KG1 (cell line): ENCODE data around the gene IGFBP3.

Experiments
- DNase-seq: peaks from one replicate; lab custom pipeline; 2025; lab: John Stamatoyannopoulos, UW

Gene IGFBP3

DNA sequence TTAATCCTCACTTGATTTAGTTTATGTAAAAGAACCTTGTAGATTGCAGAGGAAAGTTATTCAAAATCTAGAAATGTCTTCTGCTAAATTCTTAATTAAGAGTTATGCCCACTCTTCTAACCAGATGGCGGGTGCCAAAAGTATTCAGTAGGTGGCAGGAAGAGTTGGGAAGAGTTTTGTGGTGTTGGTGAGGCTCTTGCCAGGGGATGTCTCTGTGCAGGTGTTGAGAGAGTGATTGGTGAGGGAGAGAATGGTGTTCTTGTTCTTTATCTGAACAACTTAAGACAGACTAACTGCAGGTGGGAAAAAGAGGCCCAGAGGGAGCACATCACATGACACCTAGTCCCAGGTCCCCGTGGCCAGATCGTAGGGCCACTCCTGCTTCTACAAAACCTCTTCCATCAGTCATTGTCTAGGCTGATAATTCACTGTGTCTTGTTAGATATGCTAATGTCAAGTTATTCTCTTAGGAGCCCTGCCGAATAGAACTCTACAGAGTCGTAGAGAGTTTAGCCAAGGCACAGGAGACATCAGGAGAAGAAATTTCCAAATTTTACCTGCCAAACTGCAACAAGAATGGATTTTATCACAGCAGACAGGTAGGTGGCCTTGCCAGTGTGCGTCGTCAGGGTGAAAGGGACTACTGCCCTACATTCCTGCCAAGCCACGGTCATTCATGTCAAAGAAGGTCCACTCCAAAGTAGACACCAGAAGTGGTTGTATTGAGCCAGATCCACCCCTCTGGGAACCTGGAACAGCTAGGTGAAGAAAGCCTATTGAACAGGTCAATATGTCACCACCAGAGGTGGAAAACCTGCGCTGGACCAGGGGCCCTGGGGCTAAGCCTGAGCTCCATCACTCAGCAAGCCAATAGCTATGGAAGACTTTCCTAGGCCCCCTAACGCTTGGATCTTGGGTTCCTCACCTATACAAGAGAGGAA, 29.3 kb downstream of the IGFBP3 start:
- no peak for DNase-seq

DNA sequence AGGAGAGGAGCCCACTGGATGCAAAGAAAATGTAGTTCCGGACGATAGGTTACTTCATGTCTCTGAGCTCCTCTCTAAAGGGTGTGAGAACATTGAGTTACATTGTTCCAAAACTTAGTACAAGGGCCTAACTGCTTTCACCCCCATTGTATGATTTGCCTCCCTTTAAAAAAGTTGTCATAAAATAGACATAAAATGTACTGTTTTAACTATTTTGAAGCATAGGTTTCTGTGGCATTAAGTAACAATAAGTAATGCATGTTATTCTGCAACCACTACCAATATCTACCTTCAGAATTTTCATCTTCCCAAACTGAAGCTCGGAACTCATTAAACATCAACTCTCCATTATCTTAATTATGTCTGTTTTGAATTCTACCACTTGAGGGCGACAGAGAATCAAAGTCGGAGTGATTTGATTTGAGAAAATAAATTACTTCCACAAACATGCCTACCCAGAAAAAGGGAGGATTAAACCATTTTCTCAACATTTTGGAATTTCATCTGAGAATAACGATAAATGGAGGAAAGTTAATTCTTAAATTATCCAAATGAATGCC, 30.1 kb downstream of the IGFBP3 start:
- DNase-seq: peak; percentile 42

DNA sequence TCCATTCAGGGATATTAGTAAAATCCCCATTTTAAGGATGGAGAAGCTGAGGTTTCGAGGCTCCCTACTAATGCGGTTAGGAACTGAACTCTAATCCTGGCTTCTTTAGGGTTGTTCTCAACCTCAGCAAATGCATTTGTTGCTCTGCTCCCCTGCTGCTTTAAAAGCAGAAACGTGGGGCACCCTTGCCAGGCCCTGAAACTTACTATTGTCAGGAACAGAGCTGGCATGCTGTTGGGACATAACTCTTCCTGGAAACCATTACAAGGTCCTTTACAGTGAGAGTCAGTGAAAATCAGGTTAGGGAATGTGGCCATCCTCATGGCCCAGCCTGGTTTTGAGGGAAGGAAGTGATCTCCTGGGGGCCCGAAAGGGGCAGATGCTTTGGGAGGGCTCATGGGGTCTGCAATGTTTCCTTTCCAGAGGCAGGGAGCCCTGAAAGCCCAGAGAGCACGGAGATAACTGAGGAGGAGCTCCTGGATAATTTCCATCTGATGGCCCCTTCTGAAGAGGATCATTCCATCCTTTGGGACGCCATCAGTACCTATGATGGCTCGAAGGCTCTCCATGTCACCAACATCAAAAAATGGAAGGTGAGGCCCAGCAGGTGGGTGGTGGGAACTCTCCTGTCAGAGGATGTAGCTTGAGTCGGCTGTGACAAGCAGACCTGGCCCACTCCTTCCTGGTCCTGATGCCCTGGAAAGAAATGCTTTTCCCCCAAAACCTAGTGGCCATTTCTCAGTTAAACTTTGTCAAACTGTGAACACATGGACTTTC, 30.8 kb downstream of the IGFBP3 start:
- DNase-seq: no peak

DNA sequence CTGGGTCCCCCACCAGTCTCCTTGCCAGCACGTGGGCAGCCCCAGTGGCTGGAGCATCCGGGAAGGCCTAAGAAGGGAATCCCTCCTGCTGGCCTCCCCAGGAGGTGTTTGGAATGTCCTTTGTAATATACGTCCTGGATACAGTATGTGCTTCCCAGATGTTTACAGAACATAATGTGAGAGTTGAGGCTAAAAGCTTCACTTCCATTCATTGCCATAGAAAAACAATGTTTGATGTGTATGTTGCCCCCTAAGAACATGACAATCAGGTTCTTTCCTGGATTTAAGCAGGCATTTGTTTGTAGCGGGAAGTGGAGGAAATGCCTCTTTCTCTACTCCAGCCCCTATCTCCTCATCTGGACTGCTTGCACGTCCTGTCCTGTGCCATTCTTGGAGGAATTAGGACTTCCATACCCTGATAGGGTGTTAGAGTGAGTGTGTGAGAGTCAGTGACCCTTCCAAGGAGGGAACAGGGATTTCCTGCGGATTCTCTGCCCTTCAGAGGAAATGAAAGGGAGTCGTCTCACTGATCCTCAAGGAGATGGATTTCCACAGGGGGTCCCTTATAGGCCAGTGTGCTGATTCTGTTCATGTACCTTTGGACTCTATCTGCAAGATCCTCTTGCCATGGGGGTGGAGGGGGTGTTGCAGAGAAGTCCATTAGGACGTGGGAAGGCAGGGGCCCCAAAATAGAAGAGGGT, 31.6 kb downstream of the IGFBP3 start:
- DNase-seq: no peak

DNA sequence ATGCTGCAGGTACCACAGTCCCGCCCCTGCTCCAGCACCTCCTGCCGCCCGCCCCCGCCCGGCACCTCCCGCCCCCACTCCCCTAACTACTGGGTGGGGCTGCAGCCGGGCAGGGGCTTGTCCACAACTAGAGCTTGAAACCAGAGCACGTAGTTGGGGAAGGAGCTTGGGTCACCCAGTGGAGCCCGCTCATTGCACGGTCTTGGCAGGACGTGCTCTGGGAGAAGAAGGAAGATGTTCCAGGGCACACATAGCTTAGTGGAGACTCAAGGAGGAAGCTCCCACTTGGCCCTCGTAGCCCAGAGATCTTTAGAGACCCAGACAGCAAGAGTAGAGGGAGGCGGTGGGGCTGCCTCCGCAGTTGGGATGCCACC, 32.1 kb downstream of the IGFBP3 start:
- no peak for DNase-seq

DNA sequence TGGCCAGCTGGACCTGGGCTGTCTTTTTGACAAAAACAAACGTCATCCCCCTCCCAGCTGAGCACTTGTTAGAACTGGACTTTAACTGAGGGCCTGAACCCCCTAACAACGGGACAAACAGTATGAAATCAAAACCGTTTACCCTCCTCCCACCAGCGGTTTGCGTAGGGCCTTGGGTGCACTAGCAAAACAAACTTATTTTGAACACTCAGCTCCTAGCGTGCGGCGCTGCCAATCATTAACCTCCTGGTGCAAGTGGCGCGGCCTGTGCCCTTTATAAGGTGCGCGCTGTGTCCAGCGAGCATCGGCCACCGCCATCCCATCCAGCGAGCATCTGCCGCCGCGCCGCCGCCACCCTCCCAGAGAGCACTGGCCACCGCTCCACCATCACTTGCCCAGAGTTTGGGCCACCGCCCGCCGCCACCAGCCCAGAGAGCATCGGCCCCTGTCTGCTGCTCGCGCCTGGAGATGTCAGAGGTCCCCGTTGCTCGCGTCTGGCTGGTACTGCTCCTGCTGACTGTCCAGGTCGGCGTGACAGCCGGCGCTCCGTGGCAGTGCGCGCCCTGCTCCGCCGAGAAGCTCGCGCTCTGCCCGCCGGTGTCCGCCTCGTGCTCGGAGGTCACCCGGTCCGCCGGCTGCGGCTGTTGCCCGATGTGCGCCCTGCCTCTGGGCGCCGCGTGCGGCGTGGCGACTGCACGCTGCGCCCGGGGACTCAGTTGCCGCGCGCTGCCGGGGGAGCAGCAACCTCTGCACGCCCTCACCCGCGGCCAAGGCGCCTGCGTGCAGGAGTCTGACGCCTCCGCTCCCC, 32.7 kb downstream of the IGFBP3 start, which contains the start of gene IGFBP1:
Gene IGFBP1 (plus strand): TSS at position 304 of the 808 bp plus-strand sequence. CDS start 165 bp downstream, at position 469.
- no peak for DNase-seq

DNA sequence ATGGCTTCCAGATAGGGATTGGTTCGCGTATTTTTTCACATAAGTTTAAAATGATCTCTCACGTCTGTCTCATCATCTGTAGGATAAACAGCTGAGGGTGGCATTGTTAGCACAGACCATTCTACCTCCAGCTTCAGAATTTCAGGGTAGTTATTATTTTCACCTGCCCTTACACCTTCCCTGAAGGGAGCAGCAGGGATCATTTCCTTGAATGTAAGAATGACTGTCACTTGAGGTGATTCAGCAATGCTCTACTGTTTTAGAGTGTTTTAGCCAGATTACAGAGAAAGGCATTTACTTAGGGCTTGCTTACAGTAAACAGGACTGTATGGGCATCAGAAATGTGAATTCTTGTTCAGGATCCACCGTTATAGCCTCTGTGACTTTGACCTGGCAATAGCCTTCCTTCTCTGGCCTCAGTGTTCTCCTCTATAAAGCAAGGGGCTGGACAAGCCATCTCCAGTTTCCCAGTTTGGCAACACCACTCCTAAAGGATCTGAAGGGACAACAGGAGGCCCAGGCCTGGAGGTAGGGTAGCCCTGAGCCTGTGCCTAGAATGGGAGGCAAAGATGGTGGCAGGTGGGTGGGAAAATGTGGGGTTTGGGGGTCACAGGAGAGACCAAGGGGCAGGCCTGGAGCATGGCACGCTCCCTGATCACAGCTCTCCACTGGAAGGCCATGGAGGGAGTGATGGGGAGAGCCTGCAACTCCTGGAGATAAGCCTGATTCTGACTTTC, 34.0 kb downstream of the IGFBP3 start:
- DNase-seq: no peak

DNA sequence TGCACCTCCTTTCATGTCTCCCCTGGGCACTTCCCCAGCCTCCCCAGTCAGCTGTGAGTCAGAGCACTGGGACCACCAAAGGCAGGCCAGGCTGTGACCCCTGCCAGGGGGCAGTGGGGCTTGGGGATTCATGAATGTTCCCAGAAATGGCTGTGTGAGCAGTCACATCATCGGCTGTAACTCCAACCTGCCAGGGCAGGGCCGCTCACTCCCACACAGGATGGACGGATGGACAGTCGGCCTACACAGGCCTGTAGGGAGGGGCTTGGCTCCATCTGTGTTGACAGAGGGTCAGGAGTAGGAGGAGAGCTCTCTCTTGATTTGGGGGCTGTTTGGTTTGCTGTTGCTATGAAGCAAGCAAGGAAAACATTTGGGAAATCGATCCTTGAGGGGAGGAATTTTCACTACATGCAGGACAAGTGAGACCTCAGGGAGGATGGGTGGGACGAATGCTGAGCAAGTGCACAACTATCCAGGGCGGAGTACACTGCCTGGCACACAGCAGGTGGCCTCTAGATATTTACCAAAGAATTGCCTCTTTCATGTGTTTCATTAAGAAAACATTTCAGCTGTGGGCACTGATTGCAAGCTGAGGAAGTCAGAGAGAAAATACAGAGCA, 35.7 kb downstream of the IGFBP3 start:
- no peak for DNase-seq

DNA sequence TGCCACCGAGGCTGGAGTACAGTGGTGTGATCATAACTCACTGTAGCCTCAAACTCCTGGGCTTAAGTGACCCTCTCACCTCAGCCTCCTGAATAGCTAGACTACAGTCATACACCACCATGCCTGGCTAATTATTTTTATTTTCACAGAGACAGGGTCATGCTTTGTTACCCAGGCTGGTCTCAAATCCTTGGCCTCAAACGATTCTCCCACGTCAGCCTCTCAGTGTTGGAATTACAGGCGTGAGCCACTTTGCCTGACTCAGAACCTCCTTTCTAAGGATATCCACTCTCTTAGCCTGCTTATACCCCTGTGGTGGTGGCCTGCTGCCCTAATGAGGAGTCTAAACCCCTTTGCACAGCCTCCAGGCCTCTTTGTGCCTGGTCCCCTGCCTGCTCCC, 36.9 kb downstream of the IGFBP3 start:
- DNase-seq: no peak

DNA sequence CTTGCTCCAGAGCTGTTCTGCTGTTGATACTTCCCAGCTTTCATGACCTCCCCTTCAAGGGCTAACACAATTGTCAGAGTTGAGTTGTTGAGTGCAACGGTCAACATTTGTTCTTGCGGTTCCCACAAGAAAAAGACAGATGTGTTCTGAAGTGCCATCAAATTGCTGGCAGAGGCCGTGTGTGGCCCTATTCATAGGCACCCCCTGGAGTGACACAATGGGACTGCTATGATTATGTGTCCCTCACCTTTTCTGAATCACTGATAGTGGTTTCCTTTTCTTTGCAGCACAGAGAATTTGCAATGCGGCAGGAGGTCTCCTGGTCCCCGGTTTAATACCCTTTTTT, 38.6 kb downstream of the IGFBP3 start:
- no peak for DNase-seq

DNA sequence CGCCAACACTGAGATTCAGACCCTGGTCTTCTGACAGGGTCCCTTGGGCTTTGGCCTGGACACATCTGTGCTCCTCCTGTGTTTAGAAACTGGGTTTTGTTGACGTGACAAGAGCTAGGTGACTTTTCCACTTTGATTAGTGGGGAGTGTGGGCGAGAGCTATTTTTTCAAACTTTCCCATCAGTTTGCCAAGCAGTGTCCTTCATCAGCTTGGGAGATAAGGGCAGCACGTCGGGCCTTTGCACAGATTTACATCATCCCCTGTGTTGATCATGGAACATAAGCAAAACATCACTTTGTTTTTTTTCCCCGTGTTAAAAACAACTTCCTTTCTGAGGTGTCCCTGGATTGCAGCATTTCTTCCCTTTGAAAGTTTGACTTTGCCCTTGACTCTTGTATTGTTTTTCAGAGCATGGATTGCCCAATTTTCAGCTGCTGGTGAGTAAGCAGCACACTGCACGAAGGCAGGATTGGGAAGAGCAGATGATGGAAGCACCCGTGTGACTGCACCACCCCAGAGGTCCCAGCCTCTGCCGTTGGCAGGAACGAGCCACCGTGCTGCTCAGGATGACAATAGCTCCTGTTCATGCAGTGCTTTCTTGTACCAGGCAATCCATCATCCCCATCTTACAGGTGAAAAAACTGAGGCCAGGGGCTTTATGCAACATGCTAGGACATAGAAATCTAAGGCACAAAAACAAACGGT, 39.2 kb downstream of the IGFBP3 start:
- no peak for DNase-seq

DNA sequence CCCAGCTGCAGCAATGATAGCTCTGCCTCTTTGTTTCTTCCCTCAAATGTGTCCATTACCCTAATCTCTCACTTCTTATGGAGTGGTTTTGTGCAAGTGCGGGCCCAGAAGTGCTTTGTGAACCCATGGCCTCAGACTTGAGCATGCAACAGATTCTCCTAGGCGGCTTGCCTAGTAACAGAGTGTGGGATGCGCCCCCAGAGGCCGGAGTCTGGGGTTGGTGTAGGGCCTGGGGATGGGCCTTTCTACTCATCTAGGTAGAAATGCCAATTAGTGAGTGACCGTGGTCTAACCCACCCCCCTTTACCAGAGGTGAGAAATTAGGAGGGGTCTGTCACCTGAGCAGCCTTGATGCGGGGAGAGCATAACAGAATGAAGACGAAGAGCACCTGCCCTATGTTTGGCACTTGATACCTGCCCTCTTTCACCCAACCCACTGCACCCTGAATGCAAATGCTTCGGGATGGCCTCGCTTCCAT, 39.8 kb downstream of the IGFBP3 start:
- no peak for DNase-seq

DNA sequence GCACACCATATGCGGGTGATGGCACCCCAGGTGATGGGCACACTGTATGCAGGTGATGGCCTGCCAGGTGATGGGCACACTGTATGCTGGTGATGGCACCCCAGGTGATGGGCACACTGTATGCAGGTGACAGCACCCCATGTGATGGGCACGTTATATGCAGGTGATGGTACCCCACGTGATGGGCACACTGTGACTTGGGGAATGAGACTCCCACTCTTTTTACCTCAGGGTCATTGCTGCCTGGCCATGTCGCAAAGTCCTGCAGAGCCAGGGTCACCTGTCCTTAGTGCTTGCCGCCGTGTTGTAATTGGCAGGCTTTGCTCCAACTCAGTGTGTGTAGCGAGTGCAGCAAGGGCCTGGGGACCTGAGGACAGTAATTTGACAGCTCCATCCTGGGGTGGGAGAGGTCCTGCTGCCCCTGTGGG, 40.6 kb downstream of the IGFBP3 start:
- no peak for DNase-seq

DNA sequence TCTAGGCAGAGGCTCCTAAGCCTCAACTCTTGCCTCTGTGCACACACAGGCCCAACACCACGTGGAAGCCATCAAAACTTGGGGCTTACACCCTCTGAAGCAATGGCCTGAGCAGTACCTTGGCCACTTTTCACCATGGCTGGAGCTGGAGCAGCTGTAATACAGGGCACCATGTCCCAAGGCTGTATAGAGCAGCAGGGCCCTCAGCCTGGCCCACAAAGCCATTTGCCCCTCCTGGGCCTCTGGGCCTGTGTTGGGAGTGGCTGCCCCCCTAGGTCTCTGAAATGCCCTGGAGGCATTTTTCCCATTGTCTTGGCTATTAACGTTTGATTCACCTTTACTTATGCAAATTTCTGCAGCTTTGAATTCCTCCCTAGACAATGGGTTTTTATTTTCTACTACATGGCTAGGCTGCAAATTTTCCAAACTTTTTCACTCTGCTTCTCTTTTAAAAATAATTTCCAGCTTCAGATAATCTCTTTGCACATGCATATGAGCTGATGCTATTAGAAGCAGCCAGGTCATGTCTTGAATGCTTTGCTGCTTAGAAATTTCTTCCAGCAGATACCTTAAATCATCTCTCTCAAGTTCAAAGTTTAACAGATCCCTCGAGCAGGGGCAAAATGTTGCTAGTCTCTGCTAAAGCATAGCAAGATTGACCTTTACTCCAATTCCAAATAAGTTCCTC, 42.5 kb downstream of the IGFBP3 start:
- DNase-seq: no peak

DNA sequence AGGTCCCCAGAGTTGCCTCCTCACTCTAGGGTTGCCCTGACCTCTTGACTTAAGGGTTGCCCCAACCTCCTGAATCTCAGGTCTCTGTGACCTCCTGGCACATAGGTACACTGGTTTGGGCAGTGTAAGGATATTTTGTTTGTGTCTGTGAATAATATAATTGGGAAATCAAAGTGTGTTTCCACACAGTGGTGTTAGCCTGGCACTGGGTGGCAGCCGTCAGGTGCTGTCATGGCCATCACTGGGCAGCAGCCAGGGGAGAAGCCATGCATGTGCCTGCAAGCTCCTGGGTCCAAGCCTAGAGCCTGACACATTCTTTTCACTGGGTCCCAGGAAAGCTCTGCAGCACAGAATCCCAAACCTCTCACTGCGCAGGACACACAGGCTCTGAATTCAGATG, 44.6 kb downstream of the IGFBP3 start:
- no peak for DNase-seq

DNA sequence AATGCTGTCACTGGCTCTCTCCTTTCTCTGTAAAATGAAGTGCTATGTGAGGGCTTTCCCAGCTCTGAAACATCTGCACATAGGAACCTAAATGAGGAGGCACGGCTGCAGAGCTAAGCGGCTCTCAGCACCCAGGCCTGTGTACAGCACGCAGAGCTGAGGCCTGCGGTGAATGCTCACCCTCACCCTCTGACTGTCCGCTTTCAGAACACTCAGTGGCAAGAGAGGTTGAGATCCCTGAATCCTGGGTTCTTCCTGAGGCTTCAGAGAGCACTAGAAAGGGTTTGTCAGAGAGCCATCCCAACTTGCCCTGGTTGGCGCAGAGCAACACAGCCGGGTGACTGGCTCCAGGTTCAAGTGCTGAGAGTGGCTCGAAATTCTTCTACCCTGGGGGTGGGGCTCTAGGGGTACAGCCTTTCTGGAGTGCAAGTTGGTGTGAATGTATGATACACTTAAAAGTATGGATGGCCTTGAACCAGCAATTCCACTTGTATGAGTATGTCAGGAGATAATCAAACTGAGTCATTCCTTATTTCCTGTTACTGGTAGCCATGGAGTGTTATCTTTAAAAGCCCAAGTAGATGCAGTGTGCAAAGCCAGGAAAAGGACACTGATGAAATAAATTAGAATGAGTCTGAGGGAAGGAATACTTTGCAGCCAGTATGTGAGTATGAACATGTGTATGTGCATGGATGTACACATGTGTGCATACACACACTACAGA, 46.5 kb downstream of the IGFBP3 start:
- DNase-seq: no peak

DNA sequence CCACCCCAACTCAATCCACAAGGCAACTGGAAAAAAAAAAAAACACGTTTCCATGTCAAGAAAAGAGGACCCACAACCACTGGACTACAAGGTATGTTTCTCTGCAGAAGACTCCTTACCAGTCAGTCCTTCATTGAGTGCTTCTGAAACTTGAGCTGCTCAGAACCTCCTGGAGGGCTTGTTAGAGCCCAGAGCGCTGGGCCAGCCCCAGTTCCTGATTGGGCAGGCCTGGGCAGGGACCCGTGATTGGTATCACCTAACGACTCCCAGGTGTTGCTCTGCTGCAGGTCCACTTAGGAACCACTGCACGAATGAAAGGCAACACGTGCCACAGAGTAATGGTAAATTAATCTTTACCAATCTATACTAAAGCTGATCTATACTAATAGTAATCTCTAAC, 47.7 kb downstream of the IGFBP3 start:
- DNase-seq: no peak

DNA sequence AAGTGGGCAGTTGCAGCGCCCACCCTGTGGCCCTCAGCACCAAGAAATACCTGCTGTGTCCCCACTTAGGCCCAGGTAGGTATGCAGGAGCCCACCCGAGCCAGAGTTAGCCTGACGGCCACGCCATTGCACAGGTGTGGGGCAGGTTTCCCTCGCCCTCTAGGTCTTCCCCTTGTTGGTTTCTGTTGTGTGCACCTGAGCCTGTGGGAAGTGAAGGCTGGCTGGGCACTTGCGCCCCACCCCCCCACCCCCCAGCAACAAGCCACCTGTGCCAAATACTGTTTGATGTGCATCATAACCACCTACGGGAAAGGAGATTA, 48.1 kb downstream of the IGFBP3 start, which contains the start of gene CCDC201:
Gene CCDC201 (minus strand): TSS at position 48 of the 320 bp plus-strand sequence. CDS start 75 bp downstream, outside the sequence.
- no peak for DNase-seq
